ENCODE data around the gene SIGLEC1.

Gene SIGLEC1

GRCh38 chr20:3712279-3712873, at the start of gene SIGLEC1:
TSS of gene SIGLEC1 (minus strand) at chr20:3712600. CDS start at chr20:3707128, 5,472 bp downstream.
- H3K9me3 ChIP-seq (ENCODE audit: insufficient read depth, low read depth, low read length), result no peaks in the 10 kb centered on the region
- no peaks in the 10 kb centered on the region for H3K27me3 ChIP-seq (ENCODE audit: insufficient read depth, low read length)
- no peak within 1 kb of the TSS for H3K4me3 ChIP-seq (ENCODE audit: low read length)
- no peak within 1 kb of the TSS for H3K9ac ChIP-seq (ENCODE audit: low read depth, low read length)
- H3K4me1 ChIP-seq (ENCODE audit: insufficient read depth, low read length), result no peaks in the 10 kb centered on the region
- H3K36me3 ChIP-seq (ENCODE audit: insufficient read depth, low read depth, low read length), result no peaks in the 10 kb centered on the region
- H3K27ac ChIP-seq (ENCODE audit: low read length), result no peak within 1 kb of the TSS

GRCh38 chr20:3760655-3761348, 48.4 kb upstream of the SIGLEC1 start:
- peaks cover 25% of the 10 kb centered on the region for H3K36me3 ChIP-seq (ENCODE audit: insufficient read depth, low read depth, low read length)
- peaks cover 3% of the 10 kb centered on the region; the same call in 1 of the 2 replicates for H3K4me1 ChIP-seq (ENCODE audit: insufficient read depth, low read length)
- H3K4me3 ChIP-seq (ENCODE audit: low read length), result no peak overlapping the region
- no peaks in the 10 kb centered on the region for H3K9me3 ChIP-seq (ENCODE audit: insufficient read depth, low read depth, low read length)
- H3K9ac ChIP-seq (ENCODE audit: low read depth, low read length), result no peak overlapping the region
- no peak overlapping the region for H3K27ac ChIP-seq (ENCODE audit: low read length)
- H3K27me3 ChIP-seq (ENCODE audit: insufficient read depth, low read length), result no peaks in the 10 kb centered on the region

GRCh38 chr20:3759884-3760283, 47.5 kb upstream of the SIGLEC1 start:
- Histone ChIP-seq H3K9me3 (ENCODE audit: insufficient read depth, low read depth, low read length) (no peaks in the 10 kb centered on the region), H3K27ac (ENCODE audit: low read length) (no peak overlapping the region), H3K9ac (ENCODE audit: low read depth, low read length) (no peak overlapping the region), H3K27me3 (ENCODE audit: insufficient read depth, low read length) (no peaks in the 10 kb centered on the region), H3K4me1 (ENCODE audit: insufficient read depth, low read length) (peaks cover 3% of the 10 kb centered on the region; the same call in 1 of the 2 replicates), H3K4me3 (ENCODE audit: low read length) (no peak overlapping the region), H3K36me3 (ENCODE audit: insufficient read depth, low read depth, low read length) (peaks cover 32% of the 10 kb centered on the region)

GRCh38 chr20:3759316-3759823, 47.0 kb upstream of the SIGLEC1 start:
- Histone ChIP-seq H3K4me3 (ENCODE audit: low read length) (no peak overlapping the region), H3K9ac (ENCODE audit: low read depth, low read length) (no peak overlapping the region), H3K4me1 (ENCODE audit: insufficient read depth, low read length) (peaks cover 3% of the 10 kb centered on the region; the same call in 1 of the 2 replicates), H3K27ac (ENCODE audit: low read length) (no peak overlapping the region), H3K9me3 (ENCODE audit: insufficient read depth, low read depth, low read length) (no peaks in the 10 kb centered on the region), H3K36me3 (ENCODE audit: insufficient read depth, low read depth, low read length) (peaks cover 32% of the 10 kb centered on the region), H3K27me3 (ENCODE audit: insufficient read depth, low read length) (no peaks in the 10 kb centered on the region)

- H3K36me3 ChIP-seq (ENCODE audit: insufficient read depth, low read depth, low read length), result peaks cover 32% of the 10 kb centered on the region
- H3K9ac ChIP-seq (ENCODE audit: low read depth, low read length), result no peak overlapping the region
- no peaks in the 10 kb centered on the region for H3K27me3 ChIP-seq (ENCODE audit: insufficient read depth, low read length)
- no peak overlapping the region for H3K27ac ChIP-seq (ENCODE audit: low read length)
- no peaks in the 10 kb centered on the region for H3K9me3 ChIP-seq (ENCODE audit: insufficient read depth, low read depth, low read length)
- H3K4me1 ChIP-seq (ENCODE audit: insufficient read depth, low read length), result peaks cover 3% of the 10 kb centered on the region; the same call in 1 of the 2 replicates
- H3K4me3 ChIP-seq (ENCODE audit: low read length), result no peak overlapping the region
Observed at GRCh38 chr20:3758566-3758965, 46.2 kb upstream of the SIGLEC1 start.

GRCh38 chr20:3757268-3757667, 44.9 kb upstream of the SIGLEC1 start:
- peaks cover 32% of the 10 kb centered on the region for H3K36me3 ChIP-seq (ENCODE audit: insufficient read depth, low read depth, low read length)

GRCh38 chr20:3755814-3756480, 43.5 kb upstream of the SIGLEC1 start:
- H3K27ac ChIP-seq (ENCODE audit: low read length), result no peak overlapping the region
- H3K36me3 ChIP-seq (ENCODE audit: insufficient read depth, low read depth, low read length), result peaks cover 32% of the 10 kb centered on the region

More at GRCh38 chr20:3757268-3757667, 44.9 kb upstream of the SIGLEC1 start:
- no peak overlapping the region for H3K4me3 ChIP-seq (ENCODE audit: low read length)
- H3K27me3 ChIP-seq (ENCODE audit: insufficient read depth, low read length), result no peaks in the 10 kb centered on the region
- H3K4me1 ChIP-seq (ENCODE audit: insufficient read depth, low read length), result peaks cover 3% of the 10 kb centered on the region; the same call in 1 of the 2 replicates
- H3K27ac ChIP-seq (ENCODE audit: low read length), result no peak overlapping the region
- no peaks in the 10 kb centered on the region for H3K9me3 ChIP-seq (ENCODE audit: insufficient read depth, low read depth, low read length)
- H3K9ac ChIP-seq (ENCODE audit: low read depth, low read length), result no peak overlapping the region

GRCh38 chr20:3755269-3755668, 42.9 kb upstream of the SIGLEC1 start:
- Histone ChIP-seq H3K9me3 (ENCODE audit: insufficient read depth, low read depth, low read length) (no peaks in the 10 kb centered on the region), H3K4me1 (ENCODE audit: insufficient read depth, low read length) (no peaks in the 10 kb centered on the region), H3K27ac (ENCODE audit: low read length) (no peak overlapping the region), H3K27me3 (ENCODE audit: insufficient read depth, low read length) (peaks cover 9% of the 10 kb centered on the region), H3K9ac (ENCODE audit: low read depth, low read length) (no peak overlapping the region), H3K36me3 (ENCODE audit: insufficient read depth, low read depth, low read length) (peaks cover 32% of the 10 kb centered on the region), H3K4me3 (ENCODE audit: low read length) (no peak overlapping the region)

More at GRCh38 chr20:3755814-3756480, 43.5 kb upstream of the SIGLEC1 start:
- Histone ChIP-seq H3K4me3 (ENCODE audit: low read length) (no peak overlapping the region), H3K4me1 (ENCODE audit: insufficient read depth, low read length) (peaks cover 3% of the 10 kb centered on the region; the same call in 1 of the 2 replicates), H3K9ac (ENCODE audit: low read depth, low read length) (no peak overlapping the region), H3K27me3 (ENCODE audit: insufficient read depth, low read length) (peaks cover 2% of the 10 kb centered on the region; the same call in 1 of the 2 replicates), H3K9me3 (ENCODE audit: insufficient read depth, low read depth, low read length) (no peaks in the 10 kb centered on the region)

GRCh38 chr20:3754276-3754630, 41.9 kb upstream of the SIGLEC1 start:
- Histone ChIP-seq H3K9me3 (ENCODE audit: insufficient read depth, low read depth, low read length) (no peaks in the 10 kb centered on the region), H3K4me3 (ENCODE audit: low read length) (no peak overlapping the region), H3K27me3 (ENCODE audit: insufficient read depth, low read length) (peaks cover 15% of the 10 kb centered on the region), H3K9ac (ENCODE audit: low read depth, low read length) (no peak overlapping the region), H3K4me1 (ENCODE audit: insufficient read depth, low read length) (no peaks in the 10 kb centered on the region), H3K36me3 (ENCODE audit: insufficient read depth, low read depth, low read length) (peaks cover 32% of the 10 kb centered on the region), H3K27ac (ENCODE audit: low read length) (no peak overlapping the region)

- Histone ChIP-seq H3K9me3 (ENCODE audit: insufficient read depth, low read depth, low read length) (no peaks in the 10 kb centered on the region), H3K9ac (ENCODE audit: low read depth, low read length) (no peak overlapping the region), H3K4me1 (ENCODE audit: insufficient read depth, low read length) (no peaks in the 10 kb centered on the region), H3K36me3 (ENCODE audit: insufficient read depth, low read depth, low read length) (peaks cover 32% of the 10 kb centered on the region), H3K27ac (ENCODE audit: low read length) (no peak overlapping the region), H3K27me3 (ENCODE audit: insufficient read depth, low read length) (peaks cover 20% of the 10 kb centered on the region), H3K4me3 (ENCODE audit: low read length) (no peak overlapping the region)
Observed at GRCh38 chr20:3753501-3754275, 41.3 kb upstream of the SIGLEC1 start.

- Histone ChIP-seq H3K4me3 (ENCODE audit: low read length) (no peak overlapping the region), H3K9ac (ENCODE audit: low read depth, low read length) (no peak overlapping the region), H3K4me1 (ENCODE audit: insufficient read depth, low read length) (no peaks in the 10 kb centered on the region), H3K36me3 (ENCODE audit: insufficient read depth, low read depth, low read length) (peaks cover 26% of the 10 kb centered on the region), H3K9me3 (ENCODE audit: insufficient read depth, low read depth, low read length) (no peaks in the 10 kb centered on the region), H3K27ac (ENCODE audit: low read length) (no peak overlapping the region), H3K27me3 (ENCODE audit: insufficient read depth, low read length) (peaks cover 25% of the 10 kb centered on the region)
Observed at GRCh38 chr20:3753098-3753497, 40.7 kb upstream of the SIGLEC1 start.

Measured in iPS-20b (cell line).